ENCODE results near the gene ARHGAP42.

- TF ChIP-seq, protein P1, sequence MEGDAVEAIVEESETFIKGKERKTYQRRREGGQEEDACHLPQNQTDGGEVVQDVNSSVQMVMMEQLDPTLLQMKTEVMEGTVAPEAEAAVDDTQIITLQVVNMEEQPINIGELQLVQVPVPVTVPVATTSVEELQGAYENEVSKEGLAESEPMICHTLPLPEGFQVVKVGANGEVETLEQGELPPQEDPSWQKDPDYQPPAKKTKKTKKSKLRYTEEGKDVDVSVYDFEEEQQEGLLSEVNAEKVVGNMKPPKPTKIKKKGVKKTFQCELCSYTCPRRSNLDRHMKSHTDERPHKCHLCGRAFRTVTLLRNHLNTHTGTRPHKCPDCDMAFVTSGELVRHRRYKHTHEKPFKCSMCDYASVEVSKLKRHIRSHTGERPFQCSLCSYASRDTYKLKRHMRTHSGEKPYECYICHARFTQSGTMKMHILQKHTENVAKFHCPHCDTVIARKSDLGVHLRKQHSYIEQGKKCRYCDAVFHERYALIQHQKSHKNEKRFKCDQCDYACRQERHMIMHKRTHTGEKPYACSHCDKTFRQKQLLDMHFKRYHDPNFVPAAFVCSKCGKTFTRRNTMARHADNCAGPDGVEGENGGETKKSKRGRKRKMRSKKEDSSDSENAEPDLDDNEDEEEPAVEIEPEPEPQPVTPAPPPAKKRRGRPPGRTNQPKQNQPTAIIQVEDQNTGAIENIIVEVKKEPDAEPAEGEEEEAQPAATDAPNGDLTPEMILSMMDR (IDR thresholded peaks at IDR 0.05; ENCODE audit: insufficient read depth, low read depth, low read length) = no peak
- no peak for TF ChIP-seq EZH2 (IDR thresholded peaks at IDR 0.05; ENCODE audit: insufficient read depth, low read length)
Measured at GRCh38 chr11:100984668-100985067, 297.6 kb downstream of the ARHGAP42 start.
